Amniotic stem cell (primary cell): Measurements from ENCODE around the gene LRP1B.
"Not testable (repeated sequence)": the region's sequence is repeated elsewhere in the genome, so short reads cannot be mapped to it uniquely, and the experiment has no call there.

Source experiments
- DNase-seq: peaks from one replicate; lab custom pipeline; 2025; lab: John Stamatoyannopoulos, UW

Gene LRP1B

DNA sequence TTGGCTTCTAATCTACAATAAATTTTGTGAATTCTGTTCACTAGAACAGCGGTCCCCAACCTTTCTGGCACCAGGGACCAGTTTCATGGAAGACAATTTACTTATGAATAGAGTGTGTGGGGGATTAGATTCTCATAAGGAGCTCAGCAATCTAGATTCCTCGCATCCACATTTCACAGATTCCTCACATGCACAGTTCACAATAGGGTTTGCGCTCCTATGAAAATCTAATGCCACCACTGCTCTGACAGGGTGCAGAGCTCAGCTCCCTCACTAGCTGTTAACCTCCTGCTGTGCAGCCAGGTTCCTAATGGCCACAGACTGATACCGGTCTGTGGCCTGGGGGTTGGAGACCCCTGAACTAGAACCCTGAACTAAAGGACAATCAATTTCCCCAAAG, 1782.0 kb downstream of the LRP1B start:
- DNase-seq = no peak

- no peak for DNase-seq
These were observed 1786.0 kb downstream of the LRP1B start for GRCh38 chr2:140344838-140345237.

DNA sequence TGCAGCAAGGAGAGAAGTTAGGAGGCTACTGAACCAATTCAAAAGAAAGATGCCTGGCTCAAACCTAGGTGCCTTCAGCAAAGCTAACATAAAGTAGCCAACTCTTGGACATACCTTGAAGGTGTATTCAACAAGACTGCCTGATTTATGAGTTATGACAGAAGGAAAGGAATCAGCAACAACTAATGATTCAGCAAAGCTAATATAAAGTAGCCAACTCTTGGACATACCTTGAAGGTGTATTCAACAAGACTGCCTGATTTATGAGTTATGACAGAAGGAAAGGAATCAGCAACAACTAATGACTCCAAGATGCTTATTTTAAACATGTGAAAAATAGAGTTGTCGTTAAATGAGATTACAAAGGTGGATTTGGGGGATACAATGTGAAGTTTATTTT, 1786.5 kb downstream of the LRP1B start:
- DNase-seq = not testable (repeated sequence)

- no peak for DNase-seq
These were observed 1792.0 kb downstream of the LRP1B start for GRCh38 chr2:140338795-140339194.

GRCh38 chr2:140337061-140337460, 1793.8 kb downstream of the LRP1B start:
- DNase-seq = no peak

DNA sequence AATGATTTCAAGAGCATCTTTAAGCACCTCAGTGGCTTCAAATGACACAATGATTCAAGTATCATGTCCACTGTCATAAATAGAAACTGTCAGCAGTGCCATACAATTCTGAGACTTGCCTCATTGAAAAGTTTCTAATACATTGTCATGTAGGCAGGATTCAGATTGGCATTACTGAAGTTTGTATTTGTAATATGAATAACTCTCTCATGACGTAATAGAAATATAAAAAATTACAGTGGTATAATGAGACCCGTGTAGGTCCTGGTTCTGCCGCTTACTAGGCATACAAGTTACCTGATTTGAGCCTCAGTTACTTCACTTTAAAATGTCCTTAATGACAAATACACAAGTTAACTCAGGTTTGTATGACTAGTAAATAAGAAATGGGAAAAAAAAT, 1814.5 kb downstream of the LRP1B start:
- no peak for DNase-seq

- no peak for DNase-seq
These were observed 1818.9 kb downstream of the LRP1B start for GRCh38 chr2:140311905-140312304.

DNA sequence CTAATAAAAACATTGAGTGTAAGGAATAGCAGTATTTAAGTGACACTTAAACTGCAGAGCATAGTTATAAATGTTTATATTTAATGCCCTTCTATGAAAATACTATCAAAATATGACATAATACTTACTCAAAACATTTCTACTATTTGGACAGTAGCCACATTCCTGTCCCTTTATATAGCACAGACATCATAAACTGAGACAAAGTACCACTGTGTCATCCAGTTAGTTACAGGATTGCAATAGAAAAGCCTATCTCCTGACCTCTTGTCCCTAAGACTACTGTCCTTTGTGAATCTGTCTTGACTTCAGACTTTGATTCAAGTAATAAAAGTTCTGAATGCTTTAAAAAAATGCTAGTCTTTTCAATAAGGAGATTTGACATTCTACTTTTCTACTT, 1822.1 kb downstream of the LRP1B start:
- DNase-seq = no peak

- no peak for DNase-seq
These were observed 1823.3 kb downstream of the LRP1B start for GRCh38 chr2:140307532-140307931.

- no peak for DNase-seq
These were observed 1835.0 kb downstream of the LRP1B start for GRCh38 chr2:140295767-140296166.

GRCh38 chr2:140288726-140289125, 1842.1 kb downstream of the LRP1B start:
- DNase-seq = no peak

DNA sequence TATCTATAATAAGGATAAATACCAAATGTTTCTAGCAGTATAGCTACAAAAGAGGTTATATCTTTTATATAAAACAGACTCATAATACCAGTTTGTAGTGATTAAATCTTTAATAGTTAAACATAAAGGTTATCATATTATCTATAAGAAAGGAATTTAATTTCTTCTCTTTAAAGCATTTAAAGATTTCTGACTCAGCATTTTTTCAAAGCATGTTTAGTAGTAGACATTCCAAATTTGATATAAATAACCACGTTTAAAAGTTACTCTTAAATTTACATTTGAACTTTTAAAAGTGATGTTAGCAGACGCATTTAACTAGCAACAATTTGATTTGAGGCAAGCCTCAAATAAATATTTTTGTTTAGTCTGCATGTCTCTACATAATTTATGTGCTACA, 1842.6 kb downstream of the LRP1B start:
- no peak for DNase-seq

- DNase-seq = no peak
These were observed 1844.4 kb downstream of the LRP1B start for GRCh38 chr2:140286377-140286776.

DNA sequence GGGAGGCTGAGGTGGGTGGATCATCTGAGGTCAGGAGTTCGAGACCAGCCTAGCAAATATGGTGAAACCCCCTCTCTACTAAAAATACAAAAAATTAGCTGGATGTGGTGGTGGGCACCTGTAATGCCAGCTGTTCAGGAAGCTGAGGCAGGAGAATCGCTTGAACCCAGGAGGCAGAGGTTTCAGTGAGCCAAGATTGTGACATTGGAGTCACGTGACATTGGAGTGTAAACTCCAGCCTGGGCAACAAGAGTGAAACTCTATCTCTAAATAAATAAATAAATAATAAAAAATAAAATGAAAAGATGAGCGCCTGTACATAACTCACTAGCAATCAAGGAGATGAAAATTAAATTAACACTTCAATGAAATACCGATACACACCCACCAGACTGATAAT, 1853.5 kb downstream of the LRP1B start:
- not testable (repeated sequence) for DNase-seq

DNA sequence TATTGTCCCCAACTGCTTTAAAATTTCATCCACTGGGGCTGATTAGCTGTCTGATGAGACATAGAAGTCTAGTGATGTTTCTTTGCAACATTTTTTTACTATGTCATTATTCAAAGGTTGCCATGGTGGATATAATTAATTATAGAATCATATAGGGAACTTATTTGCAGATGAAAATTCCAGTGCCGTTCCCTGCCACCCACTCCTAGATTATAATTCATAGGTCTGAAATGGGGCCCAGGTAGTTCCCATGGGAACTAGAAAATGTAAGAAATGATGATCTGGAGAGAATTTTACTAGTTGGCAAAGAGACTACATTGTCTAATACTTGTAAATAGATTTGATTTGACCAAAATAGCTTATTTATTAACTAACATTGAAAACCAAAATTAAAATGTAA, 1854.2 kb downstream of the LRP1B start:
- DNase-seq = no peak

DNA sequence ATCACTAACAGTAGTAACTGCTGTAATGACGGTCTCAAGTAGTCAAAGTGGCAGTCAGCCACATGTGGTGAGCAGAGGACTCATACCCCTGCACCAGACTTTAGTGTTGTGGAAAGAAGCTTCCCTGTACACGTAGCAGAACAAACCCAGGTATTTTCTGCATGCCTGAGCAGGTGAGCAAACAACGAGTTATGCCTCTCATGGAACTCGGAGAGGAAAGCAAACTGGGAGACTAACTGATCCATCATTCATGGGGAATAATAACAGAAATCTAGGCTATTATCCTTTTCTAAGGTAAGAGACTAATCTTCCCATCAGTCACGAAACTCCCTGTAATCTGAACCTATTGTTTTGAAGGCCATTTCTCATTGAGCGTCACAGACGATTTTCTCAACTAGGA, 1855.4 kb downstream of the LRP1B start:
- DNase-seq = no peak

GRCh38 chr2:140274891-140275290, 1855.9 kb downstream of the LRP1B start:
- DNase-seq = no peak

GRCh38 chr2:140273958-140274357, 1856.9 kb downstream of the LRP1B start:
- no peak for DNase-seq

DNA sequence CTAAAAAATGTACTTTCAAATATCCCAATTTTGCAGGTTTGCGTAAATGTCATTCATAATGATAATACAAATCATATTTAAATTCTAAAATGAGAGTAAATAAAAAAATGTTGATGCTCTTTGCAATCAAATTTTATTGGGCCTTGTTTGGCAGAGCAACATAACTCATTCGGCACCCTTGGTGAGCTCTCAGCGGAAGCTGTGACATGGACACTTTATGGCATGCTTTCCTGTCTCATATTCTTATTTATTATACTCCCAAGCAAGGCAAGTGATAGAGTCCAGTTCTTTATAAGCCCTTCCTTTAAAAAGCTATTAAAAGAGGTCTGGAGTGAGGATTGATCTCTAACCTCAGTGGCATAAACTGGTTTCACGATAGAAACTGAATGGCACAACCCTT, 1857.4 kb downstream of the LRP1B start:
- no peak for DNase-seq

- no peak for DNase-seq
These were observed 1860.6 kb downstream of the LRP1B start for GRCh38 chr2:140270224-140270623.

- no peak for DNase-seq
These were observed 1861.8 kb downstream of the LRP1B start for GRCh38 chr2:140269000-140269399.

- DNase-seq = no peak
These were observed 1867.9 kb downstream of the LRP1B start for GRCh38 chr2:140262908-140263307.

GRCh38 chr2:140257692-140258300, 1873.0 kb downstream of the LRP1B start:
- DNase-seq = no peak

DNA sequence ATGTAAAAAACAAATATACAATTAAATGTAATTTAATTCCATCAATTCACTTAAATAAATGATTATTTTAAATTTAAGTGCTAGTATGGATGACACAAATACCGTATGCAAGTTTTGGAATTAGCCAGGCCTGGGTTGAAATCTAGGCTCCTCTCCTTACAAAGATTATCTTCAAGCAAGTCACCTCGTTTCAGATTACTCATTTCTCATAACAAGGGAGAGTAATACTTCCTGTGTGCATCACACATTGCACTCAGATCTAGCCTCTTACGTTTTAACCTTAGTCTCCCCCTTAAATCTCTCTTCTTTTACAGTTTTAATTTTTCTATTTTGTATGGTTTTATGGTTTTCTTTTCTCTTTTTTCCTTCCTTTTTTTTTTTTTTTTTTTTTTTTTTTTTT, 1874.7 kb downstream of the LRP1B start:
- no peak for DNase-seq

DNA sequence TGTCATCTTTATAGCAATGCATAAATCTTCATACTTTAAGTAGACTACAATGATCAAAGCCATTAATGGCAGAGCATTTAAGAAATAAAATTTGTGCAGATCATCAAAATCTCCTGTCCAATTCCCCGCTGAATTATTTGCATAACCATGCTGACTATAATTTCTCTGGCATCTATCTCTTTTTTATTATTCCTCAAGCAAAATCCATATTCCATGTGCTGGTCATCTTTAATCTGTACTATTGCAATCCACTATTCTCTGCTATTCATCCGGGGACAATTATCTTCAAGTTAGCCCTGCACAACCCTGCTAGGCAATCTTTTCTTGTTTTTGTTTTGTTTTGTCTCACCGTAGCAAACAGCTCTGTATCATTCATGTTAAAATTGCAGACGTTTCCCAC, 1881.0 kb downstream of the LRP1B start:
- no peak for DNase-seq
